GM12891 (cell line): ENCODE results near the gene NRIP1. TPM values are rescaled to one million over a fixed set of nuclear protein-coding genes. Genes with fewer than 3 reads are reported as not detected.

Experiments used
- DNase-seq: peaks from one replicate; pipeline ENCODE4 v3.0.0; 2011; ENCODE audit warnings: low spot score; ENCODE audit not compliant: insufficient read length
- FAIRE-seq: peaks from 2 replicates; lab custom pipeline; 2011; peaks lifted over from hg19 to GRCh38; lab: Jason Lieb, UNC
- PAX5 ChIP-seq: IDR thresholded peaks from 2 replicates; pipeline ENCODE4 v1.6.1; 2011; ENCODE audit warnings: low read length, moderate library complexity, mild to moderate bottlenecking; ENCODE audit not compliant: insufficient read depth, severe bottlenecking
- POLR2A ChIP-seq: IDR thresholded peaks from 2 replicates; pipeline ENCODE4 v1.6.1; 2011; ENCODE audit warnings: low read depth, low read length, control low read depth
- POLR2AphosphoS5 ChIP-seq: IDR thresholded peaks from 2 replicates; pipeline ENCODE4 v1.6.1; 2011; ENCODE audit warnings: low read depth, low read length, control low read depth
- POU2F2 ChIP-seq: IDR thresholded peaks from 2 replicates; pipeline ENCODE4 v1.6.1; 2011; ENCODE audit warnings: low read depth, mild to moderate bottlenecking, control low read depth, low read length, moderate library complexity
- SPI1 ChIP-seq: IDR thresholded peaks from 2 replicates; pipeline ENCODE4 v1.6.1; 2011; ENCODE audit warnings: low read depth, low read length, control low read depth
- TAF1 ChIP-seq: IDR thresholded peaks from 2 replicates; pipeline ENCODE4 v1.6.1; 2011; ENCODE audit warnings: low read depth, low read length, control low read depth
- polyA plus RNA-seq: library from polyadenylated mRNA; unstranded; fragments of >200 nt; gene quantifications from one replicate; pipeline ENCODE4 v1.2.1, GENCODE V29; 2012; ENCODE audit warnings: low read depth, missing spikeins, inconsistent platforms; ENCODE audit not compliant: missing spikeins

Gene NRIP1
- polyA plus RNA-seq, result 7.5 TPM

- DNase-seq (peak; percentile 62), FAIRE-seq (peak; percentile 74)
- no peak for TF ChIP-seq SPI1
- TF ChIP-seq PAX5, result peak; percentile 12
Observed at GRCh38 chr21:15064576-15065391, at the start of gene NRIP1. NRIP1 (minus strand) TSS chr21:15065000; CDS start chr21:14968192, 96,808 bp downstream.

GRCh38 chr21:15112858-15113257 is 48.1 kb upstream of the NRIP1 start:
- no peak for TF ChIP-seq SPI1
- TF ChIP-seq POLR2A, result no peak
- TF ChIP-seq PAX5, result no peak
- TF ChIP-seq POLR2AphosphoS5, result no peak
- TF ChIP-seq TAF1, result no peak
- no peak for TF ChIP-seq POU2F2
- DNase-seq, result no peak
- no peak for FAIRE-seq

- DNase-seq (no peak), FAIRE-seq (no peak)
Observed at GRCh38 chr21:15108801-15109200, 44.0 kb upstream of the NRIP1 start.

GRCh38 chr21:15104470-15104869 is 39.7 kb upstream of the NRIP1 start:
- TF ChIP-seq PAX5 (no peak), POLR2AphosphoS5 (no peak), POLR2A (no peak), SPI1 (no peak), TAF1 (no peak), POU2F2 (no peak)
- no peak for FAIRE-seq
- DNase-seq, result no peak

More at GRCh38 chr21:15108801-15109200, 44.0 kb upstream of the NRIP1 start:
- TF ChIP-seq POLR2A (no peak), POLR2AphosphoS5 (no peak), TAF1 (no peak), PAX5 (no peak), POU2F2 (no peak), SPI1 (no peak)

GRCh38 chr21:15098908-15099307 is 34.1 kb upstream of the NRIP1 start:
- DNase-seq (no peak), FAIRE-seq (no peak)
- TF ChIP-seq TAF1 (no peak), SPI1 (no peak)

GRCh38 chr21:15098181-15098580 is 33.4 kb upstream of the NRIP1 start:
- no peak for TF ChIP-seq POLR2AphosphoS5
- no peak for TF ChIP-seq SPI1
- no peak for TF ChIP-seq POLR2A
- no peak for TF ChIP-seq TAF1
- no peak for TF ChIP-seq POU2F2
- TF ChIP-seq PAX5, result no peak
- FAIRE-seq (no peak), DNase-seq (no peak)

GRCh38 chr21:15097580-15097979 is 32.8 kb upstream of the NRIP1 start:
- DNase-seq, result no peak
- FAIRE-seq, result no peak
- no peak for TF ChIP-seq PAX5
- TF ChIP-seq POLR2AphosphoS5, result no peak
- TF ChIP-seq POU2F2, result no peak
- TF ChIP-seq TAF1, result no peak
- no peak for TF ChIP-seq SPI1
- no peak for TF ChIP-seq POLR2A

GRCh38 chr21:15096146-15096545 is 31.3 kb upstream of the NRIP1 start:
- FAIRE-seq, result no peak
- DNase-seq, result no peak
- no peak for TF ChIP-seq POLR2A

- FAIRE-seq, result no peak
- DNase-seq, result no peak
- TF ChIP-seq POU2F2 (no peak), POLR2A (no peak), TAF1 (no peak), POLR2AphosphoS5 (no peak), SPI1 (no peak), PAX5 (no peak)
Observed at GRCh38 chr21:15095326-15095725, 30.5 kb upstream of the NRIP1 start.

GRCh38 chr21:15094706-15095105 is 29.9 kb upstream of the NRIP1 start:
- TF ChIP-seq TAF1 (no peak), PAX5 (no peak), POLR2AphosphoS5 (no peak), SPI1 (no peak), POU2F2 (no peak), POLR2A (no peak)
- DNase-seq (no peak), FAIRE-seq (no peak)

- DNase-seq (no peak), FAIRE-seq (no peak)
- TF ChIP-seq PAX5 (no peak), POU2F2 (no peak), TAF1 (no peak), POLR2A (no peak)
Observed at GRCh38 chr21:15093216-15093615, 28.4 kb upstream of the NRIP1 start.
